ENCODE measurements around the gene MRTFA.

The MRTFA gene

DNA sequence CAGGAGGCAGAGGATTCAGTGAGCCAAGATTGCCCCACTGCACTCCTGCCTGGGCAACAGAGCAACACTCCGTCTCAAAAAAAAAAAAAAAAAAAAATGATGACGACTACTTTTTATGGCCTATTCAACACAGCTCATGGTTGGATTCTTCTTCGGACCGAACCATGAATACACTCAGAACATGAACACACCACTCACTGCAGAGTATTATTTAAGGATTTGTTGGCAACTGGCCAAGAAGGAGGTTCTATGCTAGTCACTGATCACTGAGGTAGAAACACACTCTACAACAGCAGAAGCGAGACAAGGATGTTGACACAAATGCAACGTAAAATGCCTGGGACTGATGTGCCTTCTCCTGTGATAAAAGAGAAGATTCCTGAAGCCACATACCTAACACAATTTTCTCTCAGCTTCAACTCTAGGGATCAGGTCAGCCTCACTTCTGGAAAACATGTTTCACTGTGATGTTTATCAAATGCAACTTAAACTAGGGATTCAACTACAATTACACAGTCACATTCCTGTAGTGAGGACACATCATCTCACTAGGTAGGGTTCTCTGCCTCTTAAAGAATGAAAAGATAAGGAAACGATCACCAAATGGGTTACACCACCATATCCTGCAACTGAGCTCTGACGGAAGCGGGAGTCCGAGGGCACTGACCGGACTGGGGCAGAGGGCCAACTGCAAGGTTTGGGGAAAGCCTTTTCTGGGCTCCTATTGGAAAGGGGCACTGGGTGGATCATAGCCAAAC is 183.6 kb downstream of the MRTFA start:
- no peak for DNase-seq

DNA sequence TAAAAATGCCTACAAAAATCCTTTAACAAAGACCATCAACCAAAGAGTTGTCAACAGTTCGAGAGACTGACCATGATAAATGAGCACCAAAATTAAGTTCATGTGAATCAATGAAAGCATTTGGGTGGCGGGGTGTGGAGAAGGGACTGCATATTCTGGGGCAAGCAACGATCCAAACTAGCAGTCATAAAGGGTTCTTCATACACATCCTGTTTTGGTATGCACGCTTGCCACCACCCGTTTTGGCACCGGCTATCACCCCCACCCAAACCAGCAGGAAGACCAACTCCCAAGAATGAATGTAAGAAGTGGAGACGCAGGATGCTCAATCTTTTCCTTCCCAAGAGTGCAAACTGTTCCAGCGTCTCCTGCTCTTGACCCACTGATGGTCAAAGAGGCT is 185.3 kb downstream of the MRTFA start:
- peak in 1 of 2 donors; percentile 27 for DNase-seq

DNA sequence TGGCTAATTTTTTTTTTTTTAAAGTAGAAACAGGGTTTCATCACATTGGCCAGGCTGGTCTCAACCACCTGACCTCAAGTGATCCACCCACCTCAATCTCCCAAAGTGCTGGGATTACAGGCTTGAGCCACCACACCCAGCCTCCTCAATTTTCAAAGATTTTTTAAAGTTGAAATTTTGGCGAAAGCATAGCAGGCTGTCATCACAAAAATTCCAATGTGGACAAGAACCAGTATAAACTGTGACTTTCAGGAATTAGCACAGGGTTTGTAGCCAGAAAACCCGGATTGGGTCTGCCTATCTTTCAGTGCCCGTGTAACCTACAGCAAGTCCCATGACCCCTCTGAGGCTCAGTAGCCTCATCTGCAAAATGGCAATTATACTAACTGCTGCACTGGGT is 185.9 kb downstream of the MRTFA start:
- DNase-seq: no peak

DNA sequence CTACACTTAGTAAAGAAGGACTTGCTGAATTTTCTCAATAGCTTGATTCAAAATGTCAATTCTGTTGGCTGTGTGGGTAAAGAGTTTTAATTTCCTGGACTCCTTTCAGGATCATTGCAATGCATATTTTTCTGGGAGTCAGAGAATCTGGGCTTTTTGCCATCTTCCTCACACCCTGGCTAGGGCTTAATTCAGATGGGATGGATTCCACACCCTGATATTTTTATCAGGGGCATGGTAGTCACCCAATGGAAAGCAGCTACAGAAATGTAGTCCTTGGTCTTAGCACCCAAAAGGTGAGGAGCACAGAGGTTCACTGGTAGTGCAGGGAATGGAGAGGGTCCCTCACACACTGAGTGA is 186.9 kb downstream of the MRTFA start:
- DNase-seq: no peak

DNA sequence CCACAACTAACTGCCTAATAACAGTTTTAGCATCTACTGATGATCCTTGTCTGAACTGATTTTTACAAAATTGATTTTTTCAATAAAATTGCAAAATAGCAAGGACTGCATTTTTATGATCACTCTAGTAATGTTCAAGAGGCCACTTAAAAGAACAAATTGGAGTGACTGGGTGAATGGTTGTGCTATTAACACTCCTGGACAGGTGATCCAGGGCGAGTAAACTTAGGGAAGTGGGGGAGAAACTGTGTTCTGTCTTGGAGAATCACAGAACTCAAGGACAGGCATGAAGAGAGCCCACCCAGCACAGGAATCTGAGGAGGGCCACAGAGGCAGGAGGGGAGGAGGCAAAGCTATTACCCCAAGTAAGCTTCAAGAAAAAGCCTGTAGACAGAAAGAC is 190.3 kb downstream of the MRTFA start:
- DNase-seq: no peak

DNA sequence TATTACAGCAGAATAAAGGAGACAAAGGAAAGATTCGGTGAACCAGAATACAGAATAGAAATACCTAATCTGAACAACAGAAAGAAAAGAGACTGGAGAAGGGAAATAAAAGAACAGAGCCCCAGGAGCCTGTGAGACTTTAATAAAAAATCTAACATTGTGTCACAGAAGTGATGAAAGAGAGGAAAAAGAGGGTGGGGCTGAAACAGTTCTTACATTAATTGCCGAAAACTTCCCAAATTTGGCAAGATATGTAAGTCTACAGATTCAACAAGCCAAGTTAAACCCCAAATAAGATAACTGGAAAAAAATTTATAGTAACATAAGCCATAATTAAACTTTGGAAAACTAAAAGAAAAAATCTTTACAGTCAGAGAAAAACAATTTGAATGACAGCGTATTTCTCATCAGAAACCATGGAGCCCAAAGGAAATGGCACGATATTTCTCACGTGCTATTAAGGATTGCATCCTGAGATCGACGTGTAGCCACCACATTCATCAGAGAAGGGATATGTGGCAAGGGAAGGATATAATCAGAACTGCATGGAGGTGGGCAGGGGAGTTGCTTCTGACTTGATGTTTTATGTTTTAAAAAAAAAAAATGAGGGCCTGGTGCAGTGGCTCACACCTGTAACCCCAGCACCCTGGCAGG is 192.2 kb downstream of the MRTFA start:
- no peak for DNase-seq

DNA sequence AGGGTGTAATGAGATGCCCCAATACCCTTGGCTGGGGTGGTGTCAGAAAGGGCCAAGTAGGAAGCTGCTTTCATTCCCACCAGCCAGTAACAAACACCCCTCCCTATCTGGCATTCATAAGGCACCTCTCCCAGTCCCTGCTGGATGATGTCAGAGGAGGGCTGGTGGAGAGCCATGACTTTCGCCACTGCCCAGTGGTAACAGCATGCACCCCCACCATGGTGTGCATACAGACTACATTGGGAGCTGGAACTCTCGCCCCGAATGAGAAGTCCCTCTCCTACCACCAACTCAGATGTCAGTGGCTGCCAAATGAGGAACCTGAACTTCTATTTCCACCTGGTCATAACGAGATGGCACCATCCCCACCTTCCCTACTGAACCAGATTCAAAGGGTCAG is 192.8 kb downstream of the MRTFA start:
- DNase-seq: no peak

DNA sequence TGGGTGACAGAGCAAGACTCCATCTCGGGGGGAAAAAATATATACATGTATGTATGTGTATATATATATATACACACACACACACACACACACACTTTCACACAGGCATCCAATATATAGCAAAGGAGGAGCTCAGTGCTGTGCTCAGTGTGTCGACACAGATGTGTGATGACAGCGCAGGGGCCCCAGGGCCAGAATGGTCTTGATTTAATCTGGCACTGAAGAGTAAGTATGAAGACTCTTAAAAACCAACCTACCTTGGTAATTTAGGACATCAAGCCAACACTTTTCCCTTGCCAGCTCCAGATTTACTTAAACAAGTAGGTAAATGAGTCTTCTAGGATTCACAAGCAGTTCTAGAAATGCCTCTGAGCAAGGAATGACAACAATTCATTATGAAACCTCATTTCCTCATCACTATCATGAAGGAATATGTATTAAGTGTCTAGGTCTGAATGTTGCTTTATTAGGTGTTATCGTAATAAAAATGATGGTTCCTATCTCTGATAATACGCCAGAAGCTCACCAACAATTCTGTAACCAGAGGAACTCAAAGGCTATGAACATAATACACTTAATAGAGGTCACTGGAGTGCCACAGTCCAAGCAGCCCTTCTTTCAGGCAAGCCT is 194.6 kb downstream of the MRTFA start:
- DNase-seq: no peak

DNA sequence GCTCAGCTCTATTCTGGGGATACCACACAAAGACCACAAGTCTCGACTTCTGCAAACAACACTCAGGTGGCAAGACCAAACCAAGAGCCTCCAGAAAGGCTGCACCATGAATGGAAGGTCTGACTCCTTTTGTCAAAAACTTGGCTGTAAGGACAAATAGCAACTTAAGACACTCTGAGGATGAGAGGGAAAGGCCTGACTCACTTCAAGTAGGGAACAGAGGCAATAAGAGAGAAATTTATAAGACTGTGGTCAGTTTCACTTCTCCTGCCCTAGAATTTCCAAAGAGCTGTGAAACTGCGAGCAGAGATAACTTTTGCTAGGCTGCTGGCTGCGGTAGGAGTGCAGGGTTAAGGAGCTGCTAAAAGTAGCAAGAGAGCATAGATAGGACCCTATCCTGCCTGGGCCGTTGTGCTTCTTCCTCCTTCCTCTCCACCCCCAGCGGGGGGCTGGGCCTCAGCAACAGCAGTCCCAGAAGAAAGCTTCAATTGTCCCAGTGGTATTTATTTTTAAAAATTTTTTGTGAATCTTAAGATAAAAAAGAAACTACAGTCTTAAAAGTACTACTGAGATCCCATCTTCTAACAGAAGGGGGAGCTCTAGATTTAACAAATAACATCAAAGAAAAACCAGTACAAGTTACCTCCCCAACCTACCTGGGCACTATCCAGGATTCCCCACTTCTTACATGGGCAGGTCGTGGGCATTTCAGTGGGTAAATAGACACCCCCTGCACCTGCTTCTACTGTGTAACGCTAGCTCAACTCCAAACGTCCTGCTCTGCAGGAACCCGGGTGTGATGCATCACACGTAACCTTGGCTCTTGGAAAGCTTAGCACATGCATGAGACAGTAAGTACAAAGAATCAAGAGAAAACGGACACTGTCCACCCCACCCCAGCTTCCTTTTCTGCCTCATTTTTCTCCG is 199.8 kb downstream of the MRTFA start:
- DNase-seq: peak; percentile 42 to 71

DNA sequence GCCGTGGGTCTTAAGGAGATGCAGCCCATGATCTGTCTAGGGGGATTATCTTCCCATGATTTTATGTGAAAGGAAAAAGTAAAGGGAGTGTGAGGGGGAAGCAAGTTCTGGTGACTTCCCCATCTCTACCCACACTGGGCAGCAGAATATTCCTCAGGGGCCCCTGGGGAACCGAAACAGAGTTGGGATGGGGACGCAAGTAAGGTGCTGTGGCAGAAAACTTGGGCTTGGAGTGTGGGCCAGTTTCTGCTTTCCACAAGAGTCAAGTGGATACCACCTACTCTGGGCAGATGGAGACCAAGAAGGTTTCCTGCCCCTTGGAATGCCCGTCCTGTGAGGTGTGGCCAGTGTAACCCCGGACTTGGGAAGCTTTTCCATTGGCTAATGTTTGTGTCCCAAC is 201.8 kb downstream of the MRTFA start:
- DNase-seq: no peak

DNA sequence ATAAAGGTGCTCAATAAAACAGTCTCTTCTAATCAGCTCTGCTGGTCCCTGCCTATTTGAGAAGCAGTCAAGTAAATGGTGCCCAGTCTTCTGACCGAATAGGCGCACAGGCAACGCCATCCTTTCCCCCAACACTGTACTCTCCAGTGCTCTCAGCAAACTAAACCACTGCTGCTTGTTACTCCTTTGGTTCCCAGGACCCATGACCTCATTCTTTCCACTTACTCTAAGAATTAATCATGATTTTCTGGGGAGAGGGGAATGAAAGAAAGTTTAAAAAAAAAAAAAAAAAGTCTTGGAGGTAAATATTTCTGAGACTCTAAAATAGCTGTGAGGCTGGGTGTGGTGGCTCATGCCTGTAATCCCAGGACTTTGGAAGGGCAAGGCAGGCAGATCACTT is 202.4 kb downstream of the MRTFA start:
- no peak for DNase-seq

DNA sequence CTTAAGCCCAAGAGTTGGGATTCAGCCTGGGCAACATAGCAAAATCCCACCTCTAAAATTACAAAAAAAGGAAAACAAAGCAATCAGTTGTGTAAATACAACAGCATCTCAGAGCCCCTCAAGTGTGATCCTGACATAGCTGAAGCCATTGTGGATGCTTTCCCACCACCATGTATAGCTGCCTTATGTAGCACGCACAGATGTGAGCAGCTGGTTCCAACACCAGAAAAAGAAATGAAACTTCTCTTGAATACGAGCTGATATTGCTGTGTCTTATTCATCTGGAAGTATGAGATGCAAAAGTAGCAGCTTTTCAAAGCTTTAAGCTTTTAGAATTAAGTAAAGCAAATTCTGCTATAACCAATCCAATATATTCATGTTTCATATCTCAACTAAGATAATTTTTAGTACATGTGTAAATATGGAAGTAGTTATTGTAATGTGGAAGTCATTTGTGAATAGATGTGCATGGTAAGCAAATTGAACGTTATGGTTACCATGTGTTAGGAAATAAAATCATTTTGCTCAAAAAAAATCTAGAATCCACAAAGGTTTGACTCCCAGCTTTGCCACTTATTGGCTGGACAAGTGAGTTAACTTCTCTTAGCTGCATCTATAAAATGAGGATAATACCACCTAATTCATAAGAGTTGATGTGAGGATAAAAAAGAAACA is 203.0 kb downstream of the MRTFA start:
- DNase-seq: no peak

DNA sequence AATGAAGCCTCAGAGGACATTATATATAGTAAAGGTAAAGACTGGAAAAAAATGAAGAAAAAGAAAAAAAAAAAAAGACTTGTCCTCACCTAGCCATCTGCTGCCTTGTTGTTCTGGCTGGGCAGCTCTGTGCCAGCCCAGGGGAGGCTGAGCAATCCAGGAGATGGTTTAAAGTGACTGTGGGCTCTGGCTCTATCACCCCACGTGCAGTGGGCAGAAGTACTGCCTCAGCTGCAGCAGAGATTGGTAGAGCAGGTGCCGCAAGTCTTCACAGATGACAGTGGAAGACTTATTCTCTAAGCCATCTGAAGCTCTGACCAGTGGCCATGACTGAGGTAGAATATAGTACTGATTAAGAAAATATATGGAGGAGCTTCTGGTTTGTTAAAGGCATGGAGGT is 203.9 kb downstream of the MRTFA start:
- no peak for DNase-seq

DNA sequence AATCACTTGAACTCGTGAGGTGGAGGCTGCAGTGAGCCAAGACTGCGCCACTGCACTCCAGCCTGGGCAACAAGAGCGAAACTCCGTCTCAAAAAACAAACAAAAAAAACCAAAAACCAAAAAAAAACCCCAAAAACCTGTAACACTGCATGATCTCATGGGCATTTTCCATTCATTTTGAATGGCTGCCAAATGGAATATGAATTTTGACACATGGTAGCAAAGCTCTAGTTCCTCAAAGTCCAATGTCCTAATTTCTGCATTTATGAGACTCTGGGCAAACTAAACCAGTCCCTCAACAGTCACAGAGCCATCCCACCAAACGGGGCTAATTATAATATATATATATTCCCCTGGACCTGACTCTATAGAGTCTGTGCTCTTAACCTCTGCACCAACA is 204.4 kb downstream of the MRTFA start:
- no peak for DNase-seq

DNA sequence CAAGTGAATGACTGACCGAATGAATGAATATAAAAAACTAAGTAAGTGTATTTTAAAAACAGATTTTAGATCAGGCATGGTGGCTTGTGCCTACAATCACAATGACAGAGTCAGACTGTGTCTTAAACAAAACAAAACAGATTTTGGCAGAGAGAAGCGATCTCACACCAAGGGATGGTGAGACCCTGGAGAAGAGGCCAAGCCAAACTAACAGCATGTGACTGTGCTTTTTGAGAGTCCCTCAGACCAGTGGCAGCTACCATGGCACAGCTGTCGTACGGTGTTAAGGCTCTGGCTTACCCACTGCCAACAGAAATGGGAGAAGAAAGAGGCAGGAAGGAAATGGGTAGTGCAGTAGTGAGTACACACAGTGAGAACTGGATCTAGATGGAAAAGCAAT is 205.5 kb downstream of the MRTFA start:
- DNase-seq: no peak

DNA sequence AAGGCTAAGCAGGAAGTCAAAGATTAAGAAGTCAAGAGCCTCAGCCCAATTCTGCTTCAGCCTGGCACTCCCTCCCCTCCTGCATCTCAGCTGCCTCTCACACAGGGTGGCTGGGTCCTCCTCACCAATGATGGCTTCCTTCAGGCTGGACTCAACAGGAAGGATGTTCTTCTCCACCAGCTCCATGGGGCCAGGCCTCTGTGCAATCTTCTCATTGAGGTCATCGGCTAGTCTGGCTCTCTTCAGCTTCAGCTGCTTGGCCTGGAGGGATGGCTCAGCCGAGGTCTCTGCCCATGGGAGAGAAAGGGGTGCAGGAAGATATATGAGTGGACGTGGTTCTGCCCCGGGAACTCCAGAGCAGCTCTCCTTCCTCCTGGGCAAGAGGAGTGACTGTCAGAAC is 207.0 kb downstream of the MRTFA start:
- DNase-seq: no peak

DNA sequence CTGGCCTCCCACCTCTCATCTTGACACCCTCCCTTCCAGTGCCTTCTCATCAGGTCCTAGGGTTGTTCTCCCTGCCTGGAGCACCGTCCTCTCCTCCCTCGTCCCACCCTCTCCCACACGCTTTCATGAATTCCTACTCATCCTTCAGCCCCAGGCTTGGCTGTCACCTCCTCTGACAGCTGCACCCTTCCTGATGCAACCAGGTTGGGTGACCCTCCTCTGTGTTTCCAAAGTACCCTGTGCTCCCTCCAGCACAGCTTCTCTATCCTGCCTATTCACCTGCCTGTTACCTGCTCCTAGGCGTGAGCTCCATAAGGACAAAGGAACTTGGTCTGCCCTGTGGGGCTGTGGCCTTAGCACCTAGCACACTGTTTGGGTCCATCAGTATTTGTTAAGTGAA is 207.7 kb downstream of the MRTFA start:
- no peak for DNase-seq

DNA sequence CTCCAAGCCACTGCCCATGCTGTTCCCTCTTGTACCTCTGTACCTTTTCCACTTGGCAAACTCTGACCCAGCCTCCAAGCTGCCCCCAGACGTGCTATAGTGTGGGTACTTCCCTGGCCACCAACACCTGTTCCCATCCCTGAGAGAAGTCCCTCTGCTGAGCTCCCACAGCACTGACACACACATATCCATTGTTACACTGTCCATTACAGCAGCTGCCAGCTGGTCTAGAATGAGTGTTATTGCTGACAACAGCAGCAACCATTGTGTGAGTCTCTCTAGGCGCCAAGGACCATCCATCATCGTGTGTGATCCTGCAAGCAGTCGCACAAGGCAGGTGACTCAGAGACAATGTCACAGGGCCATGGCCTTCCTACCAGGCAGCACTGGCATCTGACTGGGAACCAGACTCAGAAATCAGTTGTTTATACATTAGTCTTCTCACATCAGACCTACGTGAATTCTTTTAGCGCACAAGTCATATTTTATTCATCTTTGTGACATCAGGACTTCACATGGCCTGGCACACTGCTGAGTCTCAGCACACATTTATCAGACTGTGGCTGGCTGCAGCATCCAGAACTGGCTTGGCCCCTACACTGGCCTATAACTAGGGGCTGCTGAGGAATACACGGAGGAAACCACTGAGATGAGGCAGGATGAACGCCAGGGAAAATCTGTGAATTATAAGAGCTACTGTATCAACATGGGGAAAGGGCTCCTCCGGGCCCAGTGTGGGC is 209.8 kb downstream of the MRTFA start:
- no peak for DNase-seq

DNA sequence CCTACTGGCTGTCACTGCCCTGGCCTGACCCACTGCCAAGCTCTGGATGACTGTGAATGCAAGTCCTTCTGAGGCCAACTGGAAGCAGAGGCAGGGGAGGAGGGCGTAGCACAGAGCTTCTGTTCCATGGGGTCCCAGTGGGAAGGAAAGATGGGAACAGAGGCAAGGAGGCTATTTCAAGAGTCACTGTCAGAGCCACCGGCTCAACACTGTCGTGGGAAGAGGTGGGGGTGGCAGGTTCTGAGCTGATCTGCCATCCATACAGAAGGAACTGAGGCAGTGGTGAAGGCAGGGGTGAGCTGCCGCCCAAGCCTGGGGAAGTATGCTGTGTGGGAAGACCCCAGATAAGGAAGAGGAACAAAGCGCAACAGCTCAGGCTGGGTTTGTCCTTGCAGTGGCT is 211.4 kb downstream of the MRTFA start:
- no peak for DNase-seq

DNA sequence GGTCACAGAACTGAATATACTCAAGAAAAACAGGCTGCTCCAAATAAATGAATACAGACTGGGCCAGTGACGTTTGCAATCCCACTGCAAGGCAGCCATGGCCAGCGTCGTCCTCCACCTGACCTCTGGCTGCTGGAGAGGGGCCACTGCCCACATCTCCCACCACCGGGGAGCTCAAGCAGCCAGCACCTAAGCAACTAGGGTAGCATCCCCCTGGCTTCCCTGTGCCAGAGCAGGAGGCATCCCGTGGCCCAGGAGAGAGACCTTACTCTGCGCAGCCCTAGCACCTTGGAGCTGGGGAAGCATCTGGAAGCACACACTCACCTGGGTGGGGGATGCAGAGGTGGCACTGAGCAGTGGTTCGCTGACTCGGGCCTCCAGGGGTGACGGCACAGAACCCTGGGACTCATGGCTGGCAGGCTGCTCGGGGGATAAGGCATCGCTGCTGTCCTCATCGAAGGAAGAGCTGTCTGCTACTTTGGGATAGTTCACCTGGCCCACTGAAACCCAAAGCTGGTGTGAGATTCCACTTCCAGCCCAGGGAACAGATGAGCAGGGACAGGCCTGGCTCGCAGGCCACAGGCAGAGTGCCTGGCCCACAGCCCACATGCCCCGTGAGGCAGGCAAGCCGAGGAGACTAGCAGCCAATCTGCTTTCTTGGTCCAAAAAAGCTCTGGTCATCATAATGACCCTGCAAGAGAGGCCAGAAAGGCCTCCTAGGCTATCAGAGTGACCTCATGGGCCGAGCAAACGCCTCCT is 212.5 kb downstream of the MRTFA start:
- DNase-seq: no peak

DNA sequence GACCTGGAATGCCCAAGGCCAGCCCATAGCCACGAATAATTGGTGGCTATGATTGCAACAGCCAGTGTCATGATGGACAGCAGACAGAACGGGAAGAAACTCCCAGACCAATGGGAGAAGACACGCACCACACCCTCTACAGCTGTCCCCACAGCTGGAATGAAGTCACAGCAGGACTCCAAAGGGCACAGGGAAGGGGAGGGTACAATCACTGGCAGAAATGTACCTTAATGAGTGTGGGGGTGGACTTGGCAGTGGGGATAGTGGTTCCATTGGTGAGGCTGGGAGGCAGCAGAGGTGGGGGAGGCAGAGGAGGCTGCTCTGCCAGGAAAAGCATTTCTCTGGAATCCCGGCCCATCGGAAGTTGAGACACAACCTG is 213.2 kb downstream of the MRTFA start:
- no peak for DNase-seq
